Fibroblast of the conjunctiva (primary cell): ENCODE data around the gene ZNF334.

Experiments
- DNase-seq: peaks from one replicate; pipeline ENCODE4 v3.0.0-alpha.2; 2010; ENCODE audit warnings: low read depth

ZNF334 gene

DNA sequence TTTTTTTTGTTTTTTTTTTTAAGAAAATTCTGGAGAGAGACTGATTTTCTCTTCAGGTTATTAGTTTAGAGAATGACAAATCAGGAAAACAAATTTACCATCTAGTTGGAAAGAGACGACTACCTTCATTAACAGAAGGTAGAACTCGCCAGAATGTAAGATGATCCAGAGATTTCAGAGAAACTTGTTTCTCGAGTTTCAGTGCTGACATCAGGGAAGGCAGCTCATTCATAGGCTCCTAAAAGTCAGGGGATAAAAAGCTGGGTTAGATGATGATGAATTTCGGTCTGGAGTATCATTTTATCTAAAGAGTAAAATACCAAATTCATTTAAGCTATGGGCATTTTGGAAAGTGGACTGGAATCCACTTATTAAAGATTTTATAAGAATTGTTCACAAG is 27.9 kb downstream of the ZNF334 start:
- no peak for DNase-seq

DNA sequence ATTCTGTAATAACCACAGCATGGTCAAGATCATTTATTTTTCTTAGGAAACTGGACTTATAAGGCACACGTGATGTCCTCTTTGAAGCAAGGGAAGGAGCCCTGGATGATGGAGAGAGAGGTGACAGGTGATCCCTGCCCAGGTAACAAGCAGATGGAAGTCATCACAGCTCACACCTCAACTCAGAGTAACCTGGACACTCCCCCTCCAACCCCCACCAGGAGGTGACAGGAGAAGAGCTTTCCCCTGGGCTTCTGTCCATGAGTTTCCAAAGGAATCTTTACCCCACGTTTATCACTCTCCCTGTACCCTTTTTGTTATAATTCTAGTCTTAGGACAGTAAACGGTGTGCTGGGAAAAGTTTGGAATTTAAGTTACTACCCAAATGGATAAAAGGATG is 28.4 kb downstream of the ZNF334 start:
- no peak for DNase-seq

DNA sequence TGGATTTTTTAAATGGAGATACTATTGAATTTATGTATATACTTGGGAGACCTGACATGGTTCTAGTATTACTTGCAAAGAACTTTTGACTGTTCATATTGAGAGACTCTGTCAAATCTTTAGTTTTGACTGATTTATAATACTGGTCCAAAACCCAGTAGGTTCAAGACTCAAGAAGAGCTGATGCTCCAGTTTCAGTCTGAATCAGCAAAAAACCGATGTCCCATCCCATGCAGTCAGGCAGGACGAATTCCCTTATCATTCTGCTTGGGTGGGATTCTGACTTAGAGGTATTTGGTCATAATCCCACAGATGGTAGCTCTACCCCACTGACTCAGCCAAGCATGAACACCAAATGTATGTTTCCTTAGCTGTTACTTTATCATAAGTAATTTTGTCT is 29.5 kb downstream of the ZNF334 start:
- DNase-seq = no peak

DNA sequence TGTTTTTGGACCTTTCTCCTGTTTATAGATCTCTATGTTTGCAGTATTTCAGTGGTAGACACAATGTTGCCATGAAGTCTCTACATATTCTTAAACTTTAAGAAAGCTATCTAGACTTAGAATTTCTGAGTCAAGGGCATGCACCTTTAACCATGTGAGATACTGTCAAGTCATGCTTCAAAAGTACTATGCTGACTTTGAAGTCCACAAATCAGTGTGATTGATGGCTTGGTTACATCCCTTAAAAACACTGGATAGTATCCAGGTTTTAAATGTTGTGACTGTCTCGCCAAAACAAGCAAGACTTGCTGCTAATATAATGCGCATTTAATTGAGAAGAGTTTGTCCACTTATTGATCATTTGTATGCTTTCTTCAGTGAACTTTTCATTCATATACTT is 30.5 kb downstream of the ZNF334 start:
- DNase-seq = no peak

DNA sequence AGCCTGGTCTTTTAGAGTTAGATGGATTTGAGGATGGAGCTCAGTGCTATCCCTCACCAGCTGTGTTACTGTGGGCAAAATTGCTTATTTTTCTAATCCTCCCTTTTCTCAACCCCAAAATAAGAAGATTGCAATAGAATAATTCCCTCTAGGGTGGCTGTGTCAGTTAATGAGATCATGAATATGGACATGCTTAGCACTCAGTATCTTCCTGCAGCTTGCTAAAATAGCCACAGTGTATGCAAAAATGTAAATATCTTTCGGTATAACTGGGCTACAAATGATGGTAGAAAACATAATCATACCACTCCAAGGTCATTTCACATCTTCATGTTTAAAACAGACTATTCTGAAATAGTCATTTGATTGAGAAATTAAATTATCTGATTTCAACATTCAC is 35.7 kb downstream of the ZNF334 start:
- no peak for DNase-seq

DNA sequence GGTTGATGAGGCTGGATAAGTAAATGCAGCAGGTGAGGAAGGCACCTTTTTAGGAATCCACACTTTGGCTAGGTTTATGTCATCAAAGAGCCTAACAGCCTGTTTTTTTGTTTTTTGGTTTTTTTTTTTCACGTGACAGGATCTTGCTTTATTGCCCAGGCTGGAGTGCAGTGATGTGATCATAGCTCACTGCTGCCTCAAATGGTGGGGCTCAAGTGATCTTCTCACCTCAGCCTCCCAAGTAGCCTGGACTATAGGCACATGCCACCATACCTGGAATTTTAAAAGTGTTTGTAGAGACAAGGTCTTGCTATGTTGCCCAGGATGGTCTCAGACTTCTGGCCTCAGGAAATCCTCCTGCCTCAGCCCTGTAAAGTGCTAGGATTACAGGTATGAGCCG is 36.1 kb downstream of the ZNF334 start:
- DNase-seq = no peak

DNA sequence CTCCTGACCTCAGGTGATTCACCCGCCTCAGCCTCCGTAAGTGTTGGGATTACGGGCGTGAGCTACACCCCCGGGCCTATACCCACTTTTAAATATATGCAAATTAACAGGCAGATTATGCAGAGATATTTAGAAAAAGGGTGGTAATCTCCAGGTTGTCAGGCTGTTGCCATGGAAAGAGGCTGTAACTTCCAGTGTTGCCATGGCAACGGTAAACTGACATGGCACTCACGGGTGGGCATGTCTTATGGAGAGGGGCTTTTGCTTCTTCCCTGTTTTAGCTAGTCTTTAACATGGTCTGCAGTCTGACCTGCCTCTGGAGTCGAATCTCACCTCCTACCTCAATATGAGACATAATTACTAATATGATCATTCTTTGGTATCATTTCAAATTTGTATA is 44.9 kb downstream of the ZNF334 start:
- DNase-seq = no peak

DNA sequence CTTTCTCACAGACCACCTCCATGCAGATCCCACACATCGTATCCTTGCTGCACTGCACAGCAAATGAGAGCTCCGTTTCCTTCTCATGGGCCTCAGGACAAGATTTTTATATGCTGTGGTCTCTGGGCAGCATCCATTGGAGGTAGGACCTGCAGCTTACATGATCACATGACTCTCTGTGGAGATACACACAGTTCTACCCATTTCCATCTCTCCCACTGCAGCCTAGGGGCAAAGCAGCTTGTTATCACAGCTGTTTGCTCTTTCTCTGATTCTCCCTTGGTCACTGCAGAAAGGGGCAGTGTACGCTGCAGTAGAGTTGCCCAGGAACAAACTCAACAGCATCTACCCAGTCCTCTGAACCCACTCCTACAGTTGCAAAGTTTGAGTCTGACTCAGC is 48.9 kb downstream of the ZNF334 start:
- DNase-seq = no peak

DNA sequence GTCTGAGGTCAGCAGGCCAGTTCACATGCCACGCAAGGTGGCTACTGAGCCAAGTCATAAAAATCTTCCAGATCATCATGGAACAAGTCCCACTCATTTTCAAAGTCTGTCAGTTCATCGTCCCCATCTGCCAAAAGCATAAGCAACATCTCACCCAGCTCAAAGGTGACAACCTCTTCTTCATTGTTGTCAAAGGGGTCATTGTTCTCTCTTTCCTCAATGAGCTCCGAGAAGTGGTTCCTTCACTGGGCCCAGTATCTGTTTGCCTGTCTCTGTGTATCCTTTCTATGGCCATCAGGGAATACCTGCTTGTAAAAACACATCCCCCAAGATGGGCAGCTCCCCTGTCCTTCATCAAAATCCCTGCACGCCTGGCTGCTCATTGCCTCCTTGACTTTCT is 49.5 kb downstream of the ZNF334 start:
- DNase-seq = no peak

DNA sequence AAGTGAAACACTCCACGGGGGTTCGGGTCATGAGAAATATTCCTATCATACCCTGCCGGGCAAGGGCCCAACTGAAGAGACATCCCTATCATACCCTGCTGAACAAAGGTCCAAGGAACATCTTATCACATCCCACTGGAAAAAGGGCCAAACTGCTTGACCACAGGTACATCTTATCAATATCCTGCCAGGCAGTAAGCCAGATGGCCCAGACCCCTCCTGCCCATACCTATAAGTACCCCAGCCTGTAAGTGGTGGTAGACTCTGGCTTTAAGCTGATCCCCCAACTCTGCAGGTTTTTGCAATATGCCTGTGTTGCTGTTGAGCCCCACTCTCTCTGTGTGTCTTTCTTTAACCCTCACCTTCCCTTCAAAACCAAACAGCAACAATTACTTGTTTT is 51.6 kb downstream of the ZNF334 start:
- DNase-seq = no peak

DNA sequence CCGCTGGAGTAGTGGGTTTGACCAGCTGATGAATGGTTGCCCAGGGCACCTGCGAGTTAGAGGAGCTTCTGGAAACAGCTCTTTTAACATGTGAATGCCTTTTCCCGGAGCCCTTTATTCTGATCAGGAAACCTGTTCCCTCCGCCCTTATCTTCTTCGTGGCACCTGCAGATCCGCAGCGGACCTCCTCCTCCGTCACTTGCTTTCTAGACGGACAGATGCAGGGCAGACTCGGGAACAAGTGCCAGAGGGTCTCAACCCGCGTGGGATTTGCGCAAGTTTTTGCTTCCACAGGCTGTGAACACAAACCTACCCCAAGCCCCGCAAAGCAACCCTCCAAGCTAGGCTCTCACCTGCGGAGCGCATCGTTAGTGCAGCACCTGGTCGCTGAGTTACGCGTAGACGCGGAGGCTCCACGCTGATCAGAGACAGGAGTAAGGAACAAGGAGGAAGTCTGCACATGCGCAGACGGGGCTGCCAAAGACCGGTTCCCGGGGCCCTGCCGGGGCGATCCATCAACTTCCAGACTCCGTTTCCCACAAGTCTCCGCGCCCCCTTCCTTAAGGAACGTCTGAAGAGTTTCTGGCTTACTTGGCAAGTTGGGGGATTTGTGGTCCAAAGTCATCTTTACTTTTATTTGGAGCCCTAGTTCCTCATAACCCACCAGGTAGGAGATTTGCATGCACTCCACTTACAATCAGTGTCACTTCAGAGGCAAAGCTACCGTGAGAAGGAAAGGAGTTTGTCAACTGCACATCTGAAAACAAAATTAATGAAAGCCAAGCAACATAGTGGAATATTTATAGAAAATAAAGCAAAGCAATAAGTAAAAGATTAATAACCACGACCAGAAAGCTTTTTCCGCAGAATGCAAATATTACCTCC is 54.3 kb downstream of the ZNF334 start:
- DNase-seq = no peak

DNA sequence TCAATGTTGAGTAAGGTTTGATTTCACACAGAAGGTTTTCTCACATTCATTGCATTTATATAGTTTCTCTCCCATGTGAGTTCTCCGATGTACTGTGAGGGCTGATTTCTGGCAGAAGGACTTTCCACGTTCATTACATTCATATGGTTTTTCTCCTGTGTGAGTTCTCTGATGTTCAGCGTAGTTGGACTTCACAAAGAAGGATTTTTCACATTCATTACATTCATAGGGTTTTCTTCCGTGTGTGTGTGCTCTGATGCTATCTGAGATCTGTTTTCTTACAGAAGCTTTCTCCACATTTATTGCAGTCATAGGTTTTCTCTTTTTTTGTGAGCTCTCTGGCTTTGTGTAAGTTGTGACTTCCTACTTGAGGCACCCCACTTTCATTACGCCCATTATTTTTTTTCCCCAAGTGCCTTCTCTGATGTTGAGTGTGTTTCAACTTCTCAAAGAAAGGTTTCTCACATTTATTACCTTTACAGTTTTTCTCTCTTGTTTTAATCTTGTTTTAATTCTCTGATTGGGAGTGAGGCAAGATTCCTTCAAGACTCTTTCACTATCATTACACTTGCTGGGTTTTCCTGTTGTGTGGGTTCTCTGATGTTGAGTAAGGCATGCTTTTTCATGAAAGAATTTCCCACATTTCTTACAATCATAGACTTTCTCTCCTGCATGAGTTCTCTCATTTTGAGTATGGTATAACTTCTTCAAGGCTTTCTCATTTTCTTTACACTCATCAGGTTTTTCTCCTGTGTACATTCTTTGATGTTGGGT is 56.9 kb downstream of the ZNF334 start:
- no peak for DNase-seq

DNA sequence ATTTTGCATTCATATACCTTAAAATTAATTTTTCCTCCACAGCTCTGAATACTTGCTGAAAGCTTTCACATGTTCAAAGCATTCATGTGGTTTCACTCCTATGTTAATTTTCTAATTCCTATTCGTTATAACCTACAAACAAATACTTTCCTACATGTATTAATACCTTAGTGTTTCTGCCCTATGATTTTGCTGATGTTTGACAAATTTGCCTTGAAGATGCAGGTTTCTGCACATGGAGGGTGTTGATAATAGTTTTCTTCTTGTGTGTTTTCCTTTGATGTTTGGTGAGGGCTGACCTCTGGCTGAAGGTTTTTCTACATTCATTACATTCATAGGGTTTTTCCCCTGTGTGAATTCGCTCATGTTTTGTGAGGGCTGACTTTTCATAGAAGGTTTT is 57.6 kb downstream of the ZNF334 start:
- no peak for DNase-seq
